ENCODE data around the gene GPATCH2L.

GPATCH2L gene

DNA sequence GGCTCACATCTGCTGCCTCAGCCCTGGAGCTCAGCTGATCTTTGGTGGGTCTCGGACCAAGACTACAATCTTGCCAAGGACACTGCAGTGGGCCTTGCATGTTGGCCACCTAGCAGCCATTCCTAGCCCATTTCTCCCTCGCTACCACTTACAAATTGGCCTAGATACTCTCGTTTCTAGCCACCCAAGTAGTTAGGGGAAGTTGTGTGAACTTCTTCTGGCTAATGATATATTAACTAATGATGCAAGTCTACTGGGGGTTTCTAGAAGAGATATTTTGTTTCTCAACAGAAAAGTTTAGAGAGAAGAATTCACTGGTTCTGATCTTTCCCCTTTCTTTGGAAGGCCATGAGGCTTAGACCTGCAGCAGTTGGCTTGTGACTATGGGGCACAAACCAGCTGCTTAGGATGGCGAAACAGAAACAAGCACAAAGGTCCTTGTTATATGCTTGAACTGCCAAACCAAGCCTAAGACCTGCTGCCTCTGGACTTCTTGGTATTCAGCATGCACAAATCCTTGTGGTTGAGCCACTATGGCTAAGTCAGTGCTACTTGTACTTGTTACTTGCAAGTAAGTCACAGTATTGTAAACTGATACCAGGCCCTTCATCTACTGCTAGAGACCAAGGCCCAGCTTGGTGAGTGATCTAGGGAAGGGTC, 30.5 kb upstream of the GPATCH2L start:
- Histone ChIP-seq H3K9ac (ENCODE audit: low read length) (no peak overlapping the region), H3K27me3 (ENCODE audit: insufficient read depth, low read length) (no peaks in the 10 kb centered on the region; the same call in 1 of the 2 replicates), H3K4me3 (ENCODE audit: low read depth, low read length, poor library complexity, severe bottlenecking) (no peak overlapping the region), H3K36me3 (ENCODE audit: insufficient read depth, low read length) (no peaks in the 10 kb centered on the region), H3K9me2 (ENCODE audit: low read depth, low read length) (no peaks in the 10 kb centered on the region), H3K27ac (ENCODE audit: low read depth, low read length, poor library complexity, severe bottlenecking) (no peak overlapping the region), H3K9me3 (ENCODE audit: low read length) (no peaks in the 10 kb centered on the region), H2AFZ (ENCODE audit: low read length) (no peak overlapping the region), H3K79me2 (ENCODE audit: insufficient read depth, low read length) (no peaks in the 10 kb centered on the region), H3F3A (ENCODE audit: insufficient read depth, low read length) (no peaks in the 10 kb centered on the region), H3K4me2 (ENCODE audit: low read length) (no peak overlapping the region), H3K4me1 (ENCODE audit: insufficient read depth, low read length, severe bottlenecking) (no peaks in the 10 kb centered on the region), H4K20me1 (ENCODE audit: insufficient read depth, low read length) (no peaks in the 10 kb centered on the region)
- TF ChIP-seq CTCF (IDR thresholded peaks at IDR 0.05; ENCODE audit: low read length) (no peak), EZH2 (IDR thresholded peaks at IDR 0.05; ENCODE audit: borderline replicate concordance, low read length) (no peak)

DNA sequence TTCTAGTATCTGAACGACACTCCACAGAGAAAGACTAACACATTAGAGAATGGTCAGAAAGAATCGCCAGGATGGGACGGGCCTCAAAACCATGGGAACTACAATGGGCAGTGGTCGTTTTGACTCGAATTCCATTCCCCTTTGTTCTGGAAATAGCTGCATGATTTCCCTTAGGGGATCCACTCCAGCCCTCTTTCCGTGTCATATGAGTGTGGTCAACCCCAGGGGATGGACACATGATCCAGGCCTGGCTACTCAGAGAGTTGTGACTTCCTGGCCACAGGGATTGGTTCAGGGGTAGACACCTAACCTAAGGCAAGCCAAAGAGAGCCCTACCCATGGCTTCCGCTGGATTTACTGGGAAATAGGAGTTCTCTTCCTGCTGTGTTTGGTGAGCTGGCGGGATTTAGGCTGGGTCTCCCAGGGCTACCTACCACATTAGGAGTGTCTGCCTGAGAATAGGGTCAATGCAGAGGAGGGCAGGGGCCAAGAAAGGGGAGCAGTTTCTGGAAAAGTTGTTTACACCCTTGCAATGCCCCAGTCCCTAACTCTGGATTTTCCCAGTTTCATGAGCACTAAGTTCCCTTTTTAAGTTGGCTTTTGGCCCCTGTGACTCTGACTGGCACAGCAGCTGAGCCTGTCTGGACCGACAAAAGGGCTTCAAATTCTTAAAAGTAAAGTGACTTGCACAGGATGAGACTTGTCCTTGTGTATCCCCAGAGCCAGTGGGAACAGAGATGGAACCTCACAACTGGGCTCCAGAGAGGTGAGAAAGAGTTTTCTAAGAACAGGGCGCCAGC, 28.1 kb upstream of the GPATCH2L start:
- Histone ChIP-seq H3K9ac (ENCODE audit: low read length) (no peak overlapping the region), H3K79me2 (ENCODE audit: insufficient read depth, low read length) (no peaks in the 10 kb centered on the region), H3K9me3 (ENCODE audit: low read length) (no peaks in the 10 kb centered on the region), H4K20me1 (ENCODE audit: insufficient read depth, low read length) (no peaks in the 10 kb centered on the region), H3K4me3 (ENCODE audit: low read depth, low read length, poor library complexity, severe bottlenecking) (no peak overlapping the region), H3K27ac (ENCODE audit: low read depth, low read length, poor library complexity, severe bottlenecking) (no peak overlapping the region), H3K9me2 (ENCODE audit: low read depth, low read length) (no peaks in the 10 kb centered on the region), H2AFZ (ENCODE audit: low read length) (no peak overlapping the region), H3K4me1 (ENCODE audit: insufficient read depth, low read length, severe bottlenecking) (no peaks in the 10 kb centered on the region), H3K27me3 (ENCODE audit: insufficient read depth, low read length) (no peaks in the 10 kb centered on the region; the same call in 1 of the 2 replicates), H3K4me2 (ENCODE audit: low read length) (no peak overlapping the region), H3F3A (ENCODE audit: insufficient read depth, low read length) (no peaks in the 10 kb centered on the region), H3K36me3 (ENCODE audit: insufficient read depth, low read length) (no peaks in the 10 kb centered on the region)
- TF ChIP-seq EZH2 (IDR thresholded peaks at IDR 0.05; ENCODE audit: borderline replicate concordance, low read length) (no peak), CTCF (IDR thresholded peaks at IDR 0.05; ENCODE audit: low read length) (no peak)

DNA sequence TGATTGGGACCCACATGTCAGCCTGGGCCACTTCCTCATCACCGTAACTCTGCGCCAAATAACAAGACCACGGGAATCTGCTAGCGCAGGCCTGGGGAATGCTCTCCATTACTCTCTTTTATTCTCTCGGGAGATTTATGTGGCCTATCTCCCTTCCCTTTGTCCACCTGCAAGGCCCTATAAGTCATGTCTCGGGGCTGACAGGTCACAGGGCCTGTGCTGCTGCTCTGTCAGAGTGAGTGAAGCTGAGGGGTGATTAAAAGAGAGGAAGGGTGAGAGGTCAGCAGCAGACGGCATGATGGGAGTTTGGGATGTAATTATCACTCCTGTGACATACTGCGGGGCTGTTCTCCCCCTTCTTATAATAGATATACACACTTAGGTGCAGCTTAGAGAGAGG, 26.2 kb upstream of the GPATCH2L start:
- Histone ChIP-seq H3K36me3 (ENCODE audit: insufficient read depth, low read length) (no peaks in the 10 kb centered on the region), H3K79me2 (ENCODE audit: insufficient read depth, low read length) (no peaks in the 10 kb centered on the region), H3K9me2 (ENCODE audit: low read depth, low read length) (no peaks in the 10 kb centered on the region), H3K4me3 (ENCODE audit: low read depth, low read length, poor library complexity, severe bottlenecking) (no peak overlapping the region), H4K20me1 (ENCODE audit: insufficient read depth, low read length) (no peaks in the 10 kb centered on the region), H3K9ac (ENCODE audit: low read length) (no peak overlapping the region), H3K27me3 (ENCODE audit: insufficient read depth, low read length) (no peaks in the 10 kb centered on the region; the same call in 1 of the 2 replicates), H3K27ac (ENCODE audit: low read depth, low read length, poor library complexity, severe bottlenecking) (no peak overlapping the region), H3F3A (ENCODE audit: insufficient read depth, low read length) (no peaks in the 10 kb centered on the region), H3K4me2 (ENCODE audit: low read length) (no peak overlapping the region), H2AFZ (ENCODE audit: low read length) (no peak overlapping the region), H3K4me1 (ENCODE audit: insufficient read depth, low read length, severe bottlenecking) (no peaks in the 10 kb centered on the region), H3K9me3 (ENCODE audit: low read length) (no peaks in the 10 kb centered on the region)
- TF ChIP-seq EZH2 (IDR thresholded peaks at IDR 0.05; ENCODE audit: borderline replicate concordance, low read length) (no peak), CTCF (IDR thresholded peaks at IDR 0.05; ENCODE audit: low read length) (no peak)

Measured in OCI-LY1 (cell line).